Trophoblast cell (in vitro differentiated cells and primary cell): ENCODE measurements around the gene ADAM15.
A peak's percentile ranks its signal among the peaks of the same experiment; 100 is the strongest.

ENCODE experiments used
- DNase-seq, 2 donors: peaks; one replicate each; pipeline ENCODE4 v3.0.0-alpha.2; 2016
- H2AFZ ChIP-seq: 2 replicates; pipeline ENCODE4 v1.6.1; 2013; ENCODE audit warnings: low read length, moderate library complexity, mild to moderate bottlenecking; ENCODE audit not compliant: insufficient read depth, poor library complexity
- H2AK5ac ChIP-seq: 2 replicates; pipeline ENCODE4 v1.6.1; 2013; ENCODE audit warnings: mild to moderate bottlenecking, low read length
- H2BK120ac ChIP-seq: 2 replicates; pipeline ENCODE4 v1.6.1; 2013; ENCODE audit warnings: low read length, mild to moderate bottlenecking, moderate library complexity; ENCODE audit not compliant: insufficient read depth, poor library complexity
- H2BK12ac ChIP-seq: 2 replicates; pipeline ENCODE4 v1.6.1; 2013; ENCODE audit warnings: mild to moderate bottlenecking, low read length, moderate library complexity
- H2BK5ac ChIP-seq: 2 replicates; pipeline ENCODE4 v1.6.1; 2013; ENCODE audit warnings: low read length, low read depth, moderate library complexity, mild to moderate bottlenecking; ENCODE audit not compliant: poor library complexity
- H3K14ac ChIP-seq: 2 replicates; pipeline ENCODE4 v1.6.1; 2013; ENCODE audit warnings: mild to moderate bottlenecking, low read length
- H3K18ac ChIP-seq: 2 replicates; pipeline ENCODE4 v1.6.1; 2013; ENCODE audit warnings: mild to moderate bottlenecking, low read length
- H3K23ac ChIP-seq: 2 replicates; pipeline ENCODE4 v1.6.1; 2013; ENCODE audit warnings: low read length
- H3K27ac ChIP-seq: 2 replicates; pipeline ENCODE4 v1.5.1; 2013; ENCODE audit warnings: low read depth, mild to moderate bottlenecking, inconsistent platforms, low read length, moderate library complexity
- H3K27me3 ChIP-seq: 2 replicates; pipeline ENCODE4 v1.6.1; 2013; ENCODE audit warnings: inconsistent platforms, mild to moderate bottlenecking, low read length, moderate library complexity; ENCODE audit not compliant: insufficient read depth
- H3K36me3 ChIP-seq, 2 experiments: 1 replicate in 1 of 2; 2 replicates in 1 of 2; pipeline ENCODE4 v1.6.1; 2013; ENCODE audit warnings: low read length in 2 of 2, mild to moderate bottlenecking in 2 of 2, moderate library complexity in 1 of 2; ENCODE audit not compliant: insufficient read depth in 2 of 2, control insufficient read depth in 1 of 2
- H3K4ac ChIP-seq: 2 replicates; pipeline ENCODE4 v1.6.1; 2013; ENCODE audit warnings: low read depth, mild to moderate bottlenecking, low read length, moderate library complexity
- H3K4me1 ChIP-seq, 2 experiments: 1 replicate in 1 of 2; 2 replicates in 1 of 2; pipeline ENCODE4 v1.6.1; 2013; ENCODE audit warnings: low read length in 2 of 2, mild to moderate bottlenecking in 2 of 2, moderate library complexity in 1 of 2; ENCODE audit not compliant: insufficient read depth in 2 of 2, control insufficient read depth in 1 of 2
- H3K4me2 ChIP-seq: 2 replicates; pipeline ENCODE4 v1.6.1; 2013; ENCODE audit warnings: inconsistent platforms, mild to moderate bottlenecking, low read length, moderate library complexity
- H3K4me3 ChIP-seq: 2 replicates; pipeline ENCODE4 v1.5.1; 2013; ENCODE audit warnings: mild to moderate bottlenecking, low read depth, low read length, inconsistent platforms
- H3K79me1 ChIP-seq: one replicate; pipeline ENCODE4 v1.6.1; 2013; ENCODE audit warnings: low read length
- H3K79me2 ChIP-seq: 2 replicates; pipeline ENCODE4 v1.6.1; 2013; ENCODE audit warnings: low read length, mild to moderate bottlenecking; ENCODE audit not compliant: control insufficient read depth, insufficient read depth, poor library complexity
- H3K9ac ChIP-seq: 2 replicates; pipeline ENCODE4 v1.6.1; 2013; ENCODE audit warnings: mild to moderate bottlenecking, low read length
- H3K9me3 ChIP-seq: 2 replicates; pipeline ENCODE4 v1.6.1; 2013; ENCODE audit warnings: low read depth, mild to moderate bottlenecking, control low read depth, inconsistent platforms, low read length; ENCODE audit not compliant: insufficient read depth
- H4K12ac ChIP-seq: 2 replicates; pipeline ENCODE4 v1.6.1; 2013; ENCODE audit warnings: low read depth, mild to moderate bottlenecking, low read length, moderate library complexity
- H4K8ac ChIP-seq: 2 replicates; pipeline ENCODE4 v1.6.1; 2013; ENCODE audit warnings: low read depth, mild to moderate bottlenecking, low read length, moderate library complexity
- H4K91ac ChIP-seq: one replicate; pipeline ENCODE4 v1.6.1; 2013; ENCODE audit warnings: low read depth, mild to moderate bottlenecking, low read length, moderate library complexity
- WGBS: extraction: QIAGEN DNeasy Blood & Tissue Kit; methylation state at CpG from one replicate; pipeline ENCODE4 v1.1.7; 2013; ENCODE audit warnings: missing lambda C conversion rate; ENCODE audit not compliant: insufficient read length, insufficient coverage; ENCODE audit errors: extremely low coverage; 5-methylcytosine and 5-hydroxymethylcytosine counted together

The ADAM15 gene

GRCh38 chr1:155077758-155078445, 26.8 kb downstream of the ADAM15 start:
- peaks cover 6% of the 10 kb centered on the region for H3K9me3 ChIP-seq

GRCh38 chr1:155078469-155079209, 27.5 kb downstream of the ADAM15 start, which contains the start of gene EFNA3:
Gene EFNA3 (plus strand): TSS chr1:155078837. CDS start chr1:155078942, 105 bp downstream.
- Histone ChIP-seq H3K9me3 (peaks cover 6% of the 10 kb centered on the region), H3K14ac (no peak within 1 kb of the TSS), H3K27ac (no peak within 1 kb of the TSS), H3K23ac (peak within 1 kb of the TSS; percentile 86), H3K4me2 (peak within 1 kb of the TSS; percentile 79), H2AFZ (no peak within 1 kb of the TSS), H2BK12ac (no peak within 1 kb of the TSS), H4K8ac (no peak within 1 kb of the TSS), H3K79me2 (no peaks in the 10 kb centered on the region), H3K27me3 (peaks cover 49% of the 10 kb centered on the region), H4K12ac (no peak within 1 kb of the TSS), H2BK120ac (no peak within 1 kb of the TSS), H3K9ac (no peak within 1 kb of the TSS), H3K4me3 (peak within 1 kb of the TSS; percentile 55), H3K4me1 (peaks cover 17 to 29% of the 10 kb centered on the region in 2 experiments), H2AK5ac (no peak within 1 kb of the TSS), H4K91ac (no peak within 1 kb of the TSS), H3K18ac (no peak within 1 kb of the TSS), H3K79me1 (no peaks in the 10 kb centered on the region), H3K36me3 (no peaks in the 10 kb centered on the region), H2BK5ac (no peak within 1 kb of the TSS), H3K4ac (no peak within 1 kb of the TSS)
- DNase-seq = peak in 1 of 2 donors; percentile 57
- WGBS = no CpG with 5 or more reads among the region's 59 CpGs

More at GRCh38 chr1:155077758-155078445, 26.8 kb downstream of the ADAM15 start:
- Histone ChIP-seq H2BK120ac (no peak overlapping the region), H3K79me1 (no peaks in the 10 kb centered on the region), H3K36me3 (no peaks in the 10 kb centered on the region), H4K12ac (no peak overlapping the region), H4K8ac (no peak overlapping the region), H2AFZ (no peak overlapping the region), H3K79me2 (no peaks in the 10 kb centered on the region), H3K4me2 (no peak overlapping the region), H3K4me3 (no peak overlapping the region), H3K4me1 (peaks cover 17 to 29% of the 10 kb centered on the region in 2 experiments), H2BK12ac (no peak overlapping the region), H3K27me3 (peaks cover 46% of the 10 kb centered on the region), H2BK5ac (no peak overlapping the region), H2AK5ac (no peak overlapping the region), H3K23ac (no peak overlapping the region), H3K4ac (no peak overlapping the region), H3K14ac (no peak overlapping the region), H3K27ac (no peak overlapping the region), H3K18ac (no peak overlapping the region), H3K9ac (no peak overlapping the region), H4K91ac (no peak overlapping the region)
- WGBS = no CpG with 5 or more reads among the region's 4 CpGs
- no peak for DNase-seq

GRCh38 chr1:155079210-155079486, 28.0 kb downstream of the ADAM15 start:
- Histone ChIP-seq H3K18ac (no peak overlapping the region), H3K4me3 (peak overlapping the region; percentile 55), H3K27ac (no peak overlapping the region), H2BK5ac (no peak overlapping the region), H3K4ac (no peak overlapping the region), H2AFZ (no peak overlapping the region), H4K12ac (no peak overlapping the region), H4K8ac (no peak overlapping the region), H3K14ac (no peak overlapping the region), H3K79me1 (no peaks in the 10 kb centered on the region), H3K9ac (no peak overlapping the region), H3K79me2 (no peaks in the 10 kb centered on the region), H3K9me3 (peaks cover 6% of the 10 kb centered on the region), H3K4me1 (peaks cover 17 to 29% of the 10 kb centered on the region in 2 experiments), H3K23ac (no peak overlapping the region), H3K36me3 (no peaks in the 10 kb centered on the region), H3K27me3 (peaks cover 51% of the 10 kb centered on the region), H4K91ac (no peak overlapping the region), H2BK12ac (no peak overlapping the region), H2AK5ac (no peak overlapping the region), H2BK120ac (no peak overlapping the region), H3K4me2 (peak overlapping the region; percentile 79)
- no CpG with 5 or more reads among the region's 10 CpGs for WGBS
- no peak for DNase-seq

DNA sequence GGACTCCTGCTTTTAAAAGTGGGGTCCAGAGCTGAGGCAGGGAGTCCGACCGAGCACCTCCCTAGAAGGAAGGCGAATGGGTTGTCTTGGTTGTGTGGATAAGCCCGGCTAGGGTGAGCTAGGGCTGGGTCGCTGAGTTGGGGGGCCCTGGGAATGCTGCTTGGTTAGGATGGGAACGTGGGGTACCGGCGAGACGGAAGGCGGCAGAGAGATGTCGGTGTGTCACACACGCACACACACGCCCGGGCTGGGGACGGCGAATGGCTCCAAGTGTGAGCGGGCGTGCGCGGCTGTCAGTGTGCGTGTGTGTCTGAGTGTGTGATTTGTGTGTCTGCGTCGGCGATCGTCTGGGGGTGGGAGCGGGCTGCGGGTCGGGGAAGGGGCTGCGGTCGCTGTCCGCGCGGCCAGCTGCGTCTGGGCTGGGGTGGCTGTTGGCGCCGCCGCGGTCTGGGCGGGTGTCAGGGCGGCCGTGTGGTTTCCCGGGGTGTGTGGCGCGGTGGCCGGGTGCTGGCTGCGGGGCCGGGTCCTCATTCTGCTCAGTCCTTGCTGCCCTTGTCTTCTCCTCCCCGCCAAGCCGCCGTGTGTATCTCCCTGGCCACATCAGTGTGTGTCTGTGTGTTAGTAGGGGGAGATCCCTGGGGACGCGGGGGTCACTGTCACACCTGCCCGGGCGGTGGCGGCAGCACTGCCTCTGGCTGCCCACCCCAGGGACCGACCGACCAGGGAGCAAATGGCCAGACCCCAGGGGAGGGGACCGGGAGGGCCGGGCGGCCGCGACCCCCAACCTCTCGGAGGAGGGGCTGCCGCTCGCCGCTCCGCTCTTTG, 28.6 kb downstream of the ADAM15 start:
- no peak overlapping the region for H3K4ac ChIP-seq
- no peak overlapping the region for H2BK120ac ChIP-seq
- H3K4me1 ChIP-seq = peaks cover 21 to 32% of the 10 kb centered on the region in 2 experiments
- H3K79me2 ChIP-seq = no peaks in the 10 kb centered on the region
- H3K27ac ChIP-seq = no peak overlapping the region
- H3K14ac ChIP-seq = no peak overlapping the region
- no peak overlapping the region for H4K12ac ChIP-seq
- peak overlapping the region; percentile 86 for H3K23ac ChIP-seq
- no peak overlapping the region for H3K4me3 ChIP-seq
- no peak overlapping the region for H3K9ac ChIP-seq
- no peak overlapping the region for H4K91ac ChIP-seq
- no peak overlapping the region for H4K8ac ChIP-seq
- H2AFZ ChIP-seq = no peak overlapping the region
- WGBS = no CpG with 5 or more reads among the region's 67 CpGs
- H3K9me3 ChIP-seq = peaks cover 8% of the 10 kb centered on the region
- peaks cover 51% of the 10 kb centered on the region for H3K27me3 ChIP-seq
- H3K79me1 ChIP-seq = no peaks in the 10 kb centered on the region
- no peak overlapping the region for H3K18ac ChIP-seq
- no peak overlapping the region for H2BK12ac ChIP-seq
- no peak for DNase-seq
- peak overlapping the region; percentile 79 for H3K4me2 ChIP-seq
- H3K36me3 ChIP-seq = no peaks in the 10 kb centered on the region
- no peak overlapping the region for H2BK5ac ChIP-seq
- no peak overlapping the region for H2AK5ac ChIP-seq
